GM12872 (cell line): ENCODE measurements around the gene NEURL4.

Experiments used
- TF ChIP-seq, protein P1 (sequence below): IDR thresholded peaks from 3 replicates; pipeline ENCODE4 v1.5.1; 2011; ENCODE audit warnings: low read depth, mild to moderate bottlenecking, low read length, moderate library complexity; ENCODE audit not compliant: insufficient read depth

The NEURL4 gene

DNA sequence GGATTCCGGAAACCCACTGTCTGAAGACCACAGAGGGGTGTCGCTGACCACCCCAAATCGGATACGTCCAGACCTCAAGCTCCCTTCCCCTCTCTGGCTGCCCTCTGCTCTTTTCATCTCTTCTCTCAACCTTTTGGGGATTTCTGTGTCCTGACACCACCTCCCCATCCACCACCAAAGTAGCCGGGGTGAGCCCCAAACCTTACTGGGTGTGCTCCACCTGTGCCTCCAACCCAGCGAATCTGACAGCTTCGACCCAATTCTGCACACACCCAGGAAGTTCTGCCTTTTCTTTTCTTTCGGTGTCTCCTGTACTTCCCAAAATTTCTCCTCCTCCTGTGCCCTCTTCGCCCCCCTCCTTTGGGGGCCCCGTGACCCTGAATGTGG is 23.4 kb upstream of the NEURL4 start:
- TF ChIP-seq, protein P1, sequence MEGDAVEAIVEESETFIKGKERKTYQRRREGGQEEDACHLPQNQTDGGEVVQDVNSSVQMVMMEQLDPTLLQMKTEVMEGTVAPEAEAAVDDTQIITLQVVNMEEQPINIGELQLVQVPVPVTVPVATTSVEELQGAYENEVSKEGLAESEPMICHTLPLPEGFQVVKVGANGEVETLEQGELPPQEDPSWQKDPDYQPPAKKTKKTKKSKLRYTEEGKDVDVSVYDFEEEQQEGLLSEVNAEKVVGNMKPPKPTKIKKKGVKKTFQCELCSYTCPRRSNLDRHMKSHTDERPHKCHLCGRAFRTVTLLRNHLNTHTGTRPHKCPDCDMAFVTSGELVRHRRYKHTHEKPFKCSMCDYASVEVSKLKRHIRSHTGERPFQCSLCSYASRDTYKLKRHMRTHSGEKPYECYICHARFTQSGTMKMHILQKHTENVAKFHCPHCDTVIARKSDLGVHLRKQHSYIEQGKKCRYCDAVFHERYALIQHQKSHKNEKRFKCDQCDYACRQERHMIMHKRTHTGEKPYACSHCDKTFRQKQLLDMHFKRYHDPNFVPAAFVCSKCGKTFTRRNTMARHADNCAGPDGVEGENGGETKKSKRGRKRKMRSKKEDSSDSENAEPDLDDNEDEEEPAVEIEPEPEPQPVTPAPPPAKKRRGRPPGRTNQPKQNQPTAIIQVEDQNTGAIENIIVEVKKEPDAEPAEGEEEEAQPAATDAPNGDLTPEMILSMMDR: no peak; the same call in 2 of the 3 replicates

DNA sequence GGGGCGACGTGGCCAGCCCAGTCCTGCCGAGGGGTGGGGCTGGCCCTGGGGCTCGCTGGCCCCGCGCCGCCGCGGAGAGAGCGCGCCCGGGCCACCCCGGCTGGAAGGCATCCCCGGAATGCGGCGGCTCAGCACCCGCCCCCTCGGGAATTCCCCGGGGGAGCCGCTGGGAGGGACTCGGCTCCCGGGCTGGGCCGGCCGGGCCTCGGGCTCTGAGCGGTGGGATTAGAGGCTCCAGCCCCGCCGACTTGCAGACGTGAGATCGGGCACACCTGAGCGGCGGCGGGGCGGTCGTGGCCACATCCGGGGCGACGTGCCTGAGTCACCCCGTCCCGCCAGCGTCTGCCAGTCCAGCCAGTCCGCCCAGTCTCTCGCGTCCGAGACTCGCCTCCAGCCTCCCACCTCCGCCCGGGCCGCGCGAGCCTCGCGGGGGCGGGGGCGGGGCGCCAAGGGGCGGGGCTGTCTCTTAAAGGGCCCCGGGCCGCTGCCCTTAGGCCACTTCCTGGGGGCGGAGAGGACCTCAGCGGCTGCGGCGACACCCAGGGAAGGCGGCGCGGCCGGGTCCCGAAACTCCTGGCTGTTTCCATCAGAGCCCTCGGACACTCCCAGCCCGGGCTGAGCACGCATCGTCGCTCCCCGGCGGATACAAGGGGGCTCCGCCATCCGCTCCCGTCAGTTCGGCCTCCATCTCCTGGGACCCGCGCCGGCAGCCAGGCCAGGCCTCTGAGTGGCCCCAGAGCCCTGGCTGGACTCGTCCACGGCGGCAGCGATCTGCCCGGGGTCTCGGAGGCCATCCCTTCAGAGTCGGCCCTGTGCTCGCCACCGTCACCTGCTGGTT is 22.7 kb upstream of the NEURL4 start, which contains the start of gene KCTD11:
Gene KCTD11 (plus strand): TSS at position 498 of the 838 bp plus-strand sequence.
- TF ChIP-seq, protein P1: peak; percentile 74; the same call in 2 of the 3 replicates

DNA sequence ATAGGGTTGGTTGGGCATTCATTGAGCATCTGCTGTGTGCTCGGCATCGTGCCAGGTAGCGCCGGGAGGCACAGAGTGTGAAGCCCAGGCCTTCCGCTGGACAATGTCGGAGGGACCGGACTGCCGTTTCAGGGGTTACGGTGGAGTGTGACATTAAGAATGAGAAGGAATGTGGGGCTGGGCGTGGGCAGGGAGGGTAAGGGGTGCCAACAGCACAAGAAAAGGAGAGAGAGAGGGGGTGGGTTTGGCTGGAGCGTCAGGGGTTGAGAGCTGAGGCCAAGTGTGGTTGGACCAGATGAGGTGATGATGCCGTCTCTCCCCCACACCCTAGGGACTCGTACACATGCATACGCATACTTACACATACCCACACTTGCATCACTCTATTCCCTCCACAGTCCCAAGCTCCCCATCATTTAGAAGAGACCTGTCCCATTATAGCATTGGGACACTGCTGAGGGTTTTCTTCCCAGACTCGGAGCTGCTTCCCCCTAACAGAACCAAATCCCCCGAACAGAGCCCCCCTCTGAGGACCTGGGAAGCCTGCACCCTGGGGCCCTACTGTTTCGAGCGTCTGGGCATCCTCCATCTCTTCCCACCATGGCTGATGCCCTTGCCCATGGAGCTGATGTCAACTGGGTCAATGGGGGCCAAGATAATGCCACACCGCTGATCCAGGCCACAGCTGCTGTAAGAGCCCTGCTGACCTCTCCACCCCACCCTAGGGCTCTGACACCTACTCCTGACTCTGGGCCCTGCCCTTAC is 19.5 kb upstream of the NEURL4 start:
- TF ChIP-seq, protein P1: no peak

DNA sequence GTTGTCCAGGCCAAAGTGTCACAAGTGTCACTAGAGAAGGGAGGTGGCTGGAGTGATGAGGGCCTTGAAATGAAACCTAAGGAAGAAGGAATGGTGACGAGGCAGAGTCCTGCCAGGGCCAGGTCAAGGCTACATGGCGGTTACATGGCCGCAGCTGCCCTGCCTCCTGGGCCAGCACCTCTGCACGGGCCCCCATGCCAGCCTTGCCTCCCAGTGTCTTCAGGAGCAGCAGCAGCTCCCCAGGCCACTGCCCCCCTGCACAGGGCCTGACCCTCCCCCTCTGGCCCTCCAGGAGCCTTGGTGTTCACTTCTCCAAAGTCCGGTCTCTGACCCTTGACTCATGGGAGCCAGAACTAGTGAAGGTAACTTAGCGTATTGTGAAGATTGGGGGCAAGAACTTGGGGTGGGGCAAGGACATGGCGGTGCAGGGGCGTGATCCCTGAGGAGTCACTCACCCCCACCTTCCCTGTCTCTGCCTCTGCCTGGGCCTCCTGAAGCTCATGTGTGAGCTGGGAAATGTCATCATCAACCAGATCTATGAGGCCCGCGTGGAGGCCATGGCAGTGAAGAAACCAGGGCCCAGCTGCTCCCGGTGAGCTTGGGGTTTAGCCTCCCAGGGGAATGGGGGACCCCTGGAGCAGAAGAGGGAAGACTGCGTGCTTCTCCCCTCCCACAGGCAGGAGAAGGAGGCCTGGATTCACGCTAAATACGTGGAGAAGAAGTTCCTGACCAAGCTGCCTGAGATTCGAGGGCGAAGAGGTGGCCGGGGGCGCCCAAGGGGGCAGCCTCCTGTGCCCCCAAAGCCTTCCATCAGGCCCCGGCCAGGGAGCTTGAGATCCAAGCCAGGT is 18.7 kb upstream of the NEURL4 start:
- TF ChIP-seq, protein P1: no peak

DNA sequence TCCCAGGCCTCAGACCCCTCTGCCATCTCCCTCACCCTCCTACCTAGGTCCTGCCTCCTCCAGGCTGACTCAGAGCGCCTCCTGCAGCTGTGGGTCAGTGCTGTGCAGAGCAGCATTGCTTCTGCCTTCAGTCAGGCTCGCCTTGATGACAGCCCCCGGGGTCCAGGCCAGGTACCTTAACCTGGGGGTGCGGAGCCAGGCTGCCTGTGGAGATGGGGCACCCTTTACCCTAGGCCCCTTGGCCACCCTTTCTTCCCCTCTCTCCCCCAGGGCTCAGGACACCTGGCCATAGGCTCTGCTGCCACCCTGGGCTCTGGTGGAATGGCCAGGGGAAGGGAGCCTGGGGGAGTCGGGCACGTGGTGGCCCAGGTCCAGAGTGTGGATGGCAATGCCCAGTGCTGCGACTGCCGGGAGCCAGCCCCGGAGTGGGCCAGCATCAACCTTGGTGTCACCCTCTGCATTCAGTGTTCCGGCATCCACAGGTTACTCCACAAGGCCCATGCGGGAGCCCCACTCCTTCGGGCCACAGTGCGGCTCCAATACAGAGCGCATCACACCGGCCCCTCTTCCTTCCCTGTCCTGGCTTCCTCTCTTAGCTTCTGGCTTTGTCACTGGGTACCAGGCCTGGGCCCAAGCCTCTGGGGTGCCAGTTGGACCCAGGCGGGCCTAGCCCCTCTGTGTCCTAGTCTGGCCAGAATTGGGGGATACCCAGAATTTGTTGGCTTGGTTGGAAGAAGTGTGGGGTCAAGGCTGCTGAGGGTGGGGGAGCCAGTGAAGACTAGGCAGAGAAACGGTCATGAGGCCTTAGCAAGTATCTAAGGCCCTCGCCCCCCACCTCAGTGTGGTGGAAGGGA is 17.9 kb upstream of the NEURL4 start:
- TF ChIP-seq, protein P1: no peak

DNA sequence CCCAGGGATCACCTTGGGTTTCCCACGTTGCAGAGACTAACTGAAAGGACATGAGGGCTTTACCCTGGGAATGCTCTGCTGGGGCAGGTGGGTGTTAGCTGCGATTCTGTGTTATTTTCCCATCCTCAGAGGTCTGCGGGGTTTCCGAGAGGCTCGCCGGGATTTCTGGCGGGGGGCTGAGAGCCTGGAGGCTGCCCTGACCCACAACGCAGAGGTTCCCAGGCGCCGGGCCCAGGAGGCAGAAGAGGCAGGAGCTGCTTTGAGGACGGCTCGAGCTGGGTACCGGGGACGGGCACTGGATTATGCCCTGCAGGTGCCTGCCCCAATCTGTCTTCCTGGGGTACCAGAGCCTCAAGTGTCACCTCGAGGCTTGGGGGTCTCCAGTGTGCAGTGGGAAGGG is 14.1 kb upstream of the NEURL4 start:
- TF ChIP-seq, protein P1: no peak
